RPMI8226 (cell line): ENCODE results near the gene MBTPS1.
A peak's percentile ranks its signal among the peaks of the same experiment; 100 is the strongest.

Experiments used
- DNase-seq: peaks from one replicate; pipeline ENCODE4 v3.0.0-alpha.2; 2015

The MBTPS1 gene

DNA sequence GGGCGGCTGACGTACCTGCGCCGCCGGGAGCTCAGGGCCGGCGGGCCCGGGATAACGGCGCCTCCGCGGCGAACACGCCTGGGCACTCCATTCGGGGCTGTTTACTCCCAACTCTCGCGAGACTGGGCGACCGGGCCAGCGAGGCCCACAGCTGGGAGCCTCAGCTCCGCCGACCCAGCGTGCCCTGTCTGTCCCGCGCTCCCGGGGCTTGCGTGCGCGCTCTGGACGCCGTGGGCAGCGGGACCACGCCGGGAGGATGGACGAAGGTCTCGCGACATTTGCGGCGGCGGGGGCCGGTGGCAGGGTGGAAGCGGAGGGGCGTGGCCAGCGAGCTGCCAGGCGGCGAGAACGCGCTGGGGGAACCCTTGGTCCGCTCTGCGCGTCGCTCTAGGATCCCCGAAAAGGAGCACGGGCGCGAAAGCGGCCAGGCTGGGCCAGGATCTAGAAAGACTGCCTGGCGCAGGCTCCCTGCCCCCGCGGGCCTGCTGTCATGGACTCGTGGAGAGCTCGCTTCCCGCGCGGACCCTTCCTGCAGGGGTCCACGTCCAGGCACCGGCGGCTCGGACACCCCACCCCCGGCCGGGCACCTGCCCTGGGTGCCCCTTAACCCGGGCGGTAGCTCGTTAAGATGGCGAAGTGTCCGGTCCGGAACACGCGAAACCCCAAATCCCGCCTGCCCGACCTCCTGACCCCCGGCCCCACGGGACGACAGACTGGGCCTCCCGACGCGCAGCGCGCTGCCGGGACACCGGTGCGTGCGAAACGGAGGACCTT, at the start of gene MBTPS1:
Gene MBTPS1, minus strand, starts transcription at position 223 of the 774 bp plus-strand sequence. CDS start 15,159 bp downstream, outside the sequence.
- DNase-seq = peak; percentile 95

- no peak for DNase-seq
These were observed 49.0 kb upstream of the MBTPS1 start for GRCh38 chr16:84165746-84166145.

- no peak for DNase-seq
These were observed 45.1 kb upstream of the MBTPS1 start for GRCh38 chr16:84161801-84162200.

GRCh38 chr16:84161037-84161436, 44.3 kb upstream of the MBTPS1 start:
- DNase-seq = no peak

GRCh38 chr16:84159800-84160199, 43.1 kb upstream of the MBTPS1 start:
- DNase-seq = no peak

GRCh38 chr16:84159007-84159406, 42.3 kb upstream of the MBTPS1 start:
- no peak for DNase-seq

- DNase-seq = no peak
These were observed 39.6 kb upstream of the MBTPS1 start for GRCh38 chr16:84156342-84156784.

- no peak for DNase-seq
These were observed 39.0 kb upstream of the MBTPS1 start for GRCh38 chr16:84155771-84156170.

GRCh38 chr16:84155226-84155625, 38.5 kb upstream of the MBTPS1 start:
- DNase-seq = no peak

GRCh38 chr16:84153660-84154214, 37.0 kb upstream of the MBTPS1 start:
- no peak for DNase-seq

GRCh38 chr16:84150926-84151325, 34.2 kb upstream of the MBTPS1 start:
- DNase-seq = no peak

DNA sequence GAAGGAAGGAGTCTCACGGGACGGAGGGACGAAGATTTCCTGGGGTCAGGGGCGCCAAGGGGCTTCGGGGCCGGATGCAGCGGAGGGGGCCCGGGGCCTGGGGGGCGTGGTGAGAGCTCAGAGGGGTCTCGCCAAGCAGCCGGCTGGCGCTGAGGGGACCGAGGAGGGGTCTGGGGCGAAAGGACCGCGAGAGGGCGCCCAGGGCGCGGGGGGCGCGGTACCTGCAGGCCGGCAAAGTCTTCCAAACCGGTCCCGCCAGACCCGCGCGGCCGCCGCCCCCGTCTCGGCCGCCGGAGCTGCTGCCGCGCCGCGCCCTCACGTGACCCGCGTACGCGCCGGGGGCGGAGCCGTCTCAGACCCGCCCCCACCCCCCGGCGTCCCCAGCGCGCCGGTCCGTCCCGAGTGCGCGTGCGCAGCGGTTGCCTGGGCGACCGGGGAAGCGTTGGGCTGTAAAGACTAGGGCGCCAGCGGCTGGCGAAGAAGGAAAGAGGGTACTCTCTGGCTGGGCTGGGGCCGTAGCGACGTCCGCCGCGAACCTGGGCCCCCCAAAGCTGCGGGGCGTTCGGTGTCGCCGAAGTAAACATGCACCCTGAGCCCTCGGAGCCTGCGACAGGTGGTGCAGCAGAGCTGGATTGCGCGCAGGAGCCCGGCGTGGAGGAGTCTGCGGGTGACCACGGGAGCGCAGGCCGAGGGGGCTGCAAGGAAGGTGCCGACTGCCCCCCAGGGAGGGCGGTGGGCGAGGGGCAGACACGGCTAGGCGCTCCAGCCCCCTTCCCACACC, 28.3 kb upstream of the MBTPS1 start, which contains the start of the genes DNAAF1 and HSDL1:
Gene DNAAF1, plus strand, starts transcription at position 450 of the 781 bp plus-strand sequence. Its CDS starts 133 bp downstream, at position 583.
Gene HSDL1, minus strand, starts transcription at position 319 of the 781 bp plus-strand sequence. CDS start 13,856 bp downstream, outside the sequence.
- DNase-seq = peak; percentile 89

DNA sequence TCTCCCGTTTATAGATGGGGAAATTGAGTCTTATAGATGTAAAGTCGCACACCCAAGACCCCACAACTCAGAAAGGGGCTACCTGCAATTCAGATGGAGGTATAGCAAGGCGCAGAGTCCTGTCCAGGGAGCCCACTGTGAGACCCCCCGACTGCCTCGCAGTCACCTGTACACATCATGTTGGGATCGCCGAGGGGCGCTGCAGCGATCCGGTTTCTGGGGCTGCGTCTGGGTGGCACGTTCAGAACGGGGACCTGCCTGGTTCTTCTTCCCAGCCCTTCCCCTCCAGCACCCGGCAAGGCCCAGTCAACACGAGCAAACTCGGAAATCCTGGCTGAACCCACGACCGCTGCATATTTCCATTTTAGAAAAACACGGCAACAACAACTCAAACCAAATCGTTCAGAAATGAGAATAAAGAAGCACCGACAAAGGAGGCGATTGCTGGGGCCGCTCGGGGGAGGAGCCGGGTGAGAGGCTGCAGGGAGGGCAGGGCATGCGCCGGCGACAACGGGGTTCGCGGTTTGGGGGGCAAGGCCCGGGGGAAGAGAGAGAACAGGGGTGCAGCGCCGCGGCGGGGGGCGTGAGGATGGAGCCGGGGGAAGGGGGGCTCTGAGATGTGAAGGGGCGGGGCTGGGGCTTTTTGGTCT, 27.6 kb upstream of the MBTPS1 start:
- DNase-seq = peak; percentile 27

DNA sequence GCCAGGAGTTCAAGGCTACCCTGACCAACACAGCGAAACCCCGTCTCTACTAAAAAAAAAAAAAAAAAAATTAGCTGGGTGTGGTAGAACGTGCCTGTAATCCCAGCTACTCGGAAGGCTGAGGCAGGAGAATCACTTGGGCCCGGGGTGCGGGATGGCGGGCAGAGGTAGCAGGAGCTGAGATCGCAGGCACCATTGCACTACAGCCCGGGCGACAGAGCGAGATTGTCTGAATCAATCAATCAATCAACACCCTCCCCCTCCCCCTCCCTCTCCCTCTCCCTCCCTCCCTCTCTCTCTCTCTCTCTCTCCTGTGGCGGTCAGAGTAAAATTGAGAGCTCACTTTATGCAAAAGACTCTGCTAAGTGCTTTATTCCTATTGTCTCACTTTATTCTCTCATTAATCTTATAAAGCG, 27.1 kb upstream of the MBTPS1 start:
- no peak for DNase-seq

GRCh38 chr16:84143081-84143480, 26.3 kb upstream of the MBTPS1 start:
- DNase-seq = no peak

- no peak for DNase-seq
These were observed 24.5 kb upstream of the MBTPS1 start for GRCh38 chr16:84141143-84141670.

- DNase-seq = no peak
These were observed 23.0 kb upstream of the MBTPS1 start for GRCh38 chr16:84139628-84140258.

- DNase-seq = no peak
These were observed 22.3 kb upstream of the MBTPS1 start for GRCh38 chr16:84138824-84139627.

- DNase-seq = no peak
These were observed 21.7 kb upstream of the MBTPS1 start for GRCh38 chr16:84138500-84138823.

GRCh38 chr16:84137769-84138357, 21.1 kb upstream of the MBTPS1 start:
- DNase-seq = no peak

GRCh38 chr16:84137287-84137686, 20.5 kb upstream of the MBTPS1 start:
- no peak for DNase-seq
